ENCODE data around the gene UTP11. TPM values are rescaled to one million over a fixed set of nuclear protein-coding genes. Genes with fewer than 3 reads are reported as not detected.
"Not testable (repeated sequence)": the region's sequence is repeated elsewhere in the genome, so short reads cannot be mapped to it uniquely, and the experiment has no call there.

UTP11 gene
- total RNA-seq: 10 to 100 TPM in 5 of 6 donors, 1 to 10 TPM in 1; 8.4 to 53.4 (median 25.4) TPM

GRCh38 chr1:38012363-38013226, at the start of gene UTP11:
Gene UTP11 (plus strand): TSS chr1:38012734. CDS start chr1:38012803, 69 bp downstream.
- Histone ChIP-seq H3K9me3 (no peaks in the 10 kb centered on the region), H3K36me3 (peaks cover 0 to 19% (median 10%) of the 10 kb centered on the region in 4 donors), H3K27ac (peak within 1 kb of the TSS; percentile 91 to 97 (median 92)), H3K4me3 (peak within 1 kb of the TSS; percentile 54 to 83 (median 67)), H3K4me1 (peaks cover 30 to 38% (median 32%) of the 10 kb centered on the region in 4 donors), H3K27me3 (no peaks in the 10 kb centered on the region)
- DNase-seq (peak; percentile 94 to 95), ATAC-seq (ENCODE audit: low FRiP score in 2 of 2) (peak; percentile 99)
- 3% methylated on average over 22 to 33 of the region's 49 CpGs for WGBS, 2 donors
- TF ChIP-seq POLR2A (IDR thresholded peaks at IDR 0.05) (peak in 3 of 4 donors; percentile 31 to 84 (median 77)), EP300 (IDR thresholded peaks at IDR 0.05) (peak in 1 of 4 donors; percentile 46), CTCF (IDR thresholded peaks at IDR 0.05) (no peak), POLR2AphosphoS5 (IDR thresholded peaks at IDR 0.05) (peak; percentile 84 to 90)

GRCh38 chr1:37964106-37964505, 48.4 kb upstream of the UTP11 start:
- peaks cover 13 to 84% (median 71%) of the 10 kb centered on the region in 4 donors for H3K36me3 ChIP-seq
- H3K4me3 ChIP-seq; H3K27ac ChIP-seq; DNase-seq; ATAC-seq (ENCODE audit: low FRiP score in 2 of 2); H3K27me3 ChIP-seq; H3K4me1 ChIP-seq; H3K9me3 ChIP-seq: not testable (repeated sequence)
- 82 to 94% methylated on average over 12 of the region's 12 CpGs for WGBS, 2 donors

DNA sequence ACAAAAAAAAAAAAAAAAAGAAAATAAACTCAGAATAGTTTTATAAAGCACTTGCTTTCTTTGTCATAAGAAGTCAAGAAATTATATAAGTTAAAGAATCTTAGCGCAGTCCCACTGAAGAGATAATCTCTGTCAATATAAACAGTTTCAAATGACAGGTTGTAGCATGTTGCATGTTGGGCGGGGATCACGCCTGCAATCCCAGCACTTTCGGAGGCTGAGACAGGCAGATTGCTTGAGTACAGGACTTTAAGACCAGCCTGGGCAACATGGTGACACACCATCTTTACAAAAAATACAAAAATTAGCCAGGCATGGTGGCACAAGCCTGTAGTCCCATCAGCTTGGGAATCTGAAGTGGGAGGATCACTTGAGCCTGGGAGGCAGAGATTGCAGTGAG, 47.2 kb upstream of the UTP11 start:
- DNase-seq: no peak
- no peak for TF ChIP-seq CTCF (IDR thresholded peaks at IDR 0.05)
- no peak for TF ChIP-seq POLR2AphosphoS5 (IDR thresholded peaks at IDR 0.05)
- no peak for TF ChIP-seq POLR2A (IDR thresholded peaks at IDR 0.05)
- no peak for TF ChIP-seq EP300 (IDR thresholded peaks at IDR 0.05)
- no peaks in the 10 kb centered on the region for H3K4me1 ChIP-seq
- no peak overlapping the region for H3K4me3 ChIP-seq
- peaks cover 20 to 81% (median 69%) of the 10 kb centered on the region in 4 donors for H3K36me3 ChIP-seq
- no peaks in the 10 kb centered on the region for H3K27me3 ChIP-seq
- H3K9me3 ChIP-seq: no peaks in the 10 kb centered on the region
- ATAC-seq (ENCODE audit: low FRiP score in 2 of 2): no peak
- WGBS, 2 donors: 98% methylated on average over 4 of the region's 4 CpGs
- H3K27ac ChIP-seq: no peak overlapping the region

- not testable (repeated sequence) for ATAC-seq (ENCODE audit: low FRiP score in 2 of 2)
Measured at GRCh38 chr1:37973684-37974083, 38.9 kb upstream of the UTP11 start.

GRCh38 chr1:37974567-37974966, 38.0 kb upstream of the UTP11 start:
- WGBS, 2 donors: 95 to 97% methylated on average over 5 of the region's 5 CpGs
- H3K27ac ChIP-seq: no peak overlapping the region
- H3K4me1 ChIP-seq: no peaks in the 10 kb centered on the region
- no peaks in the 10 kb centered on the region for H3K9me3 ChIP-seq
- no peaks in the 10 kb centered on the region for H3K27me3 ChIP-seq
- ATAC-seq (ENCODE audit: low FRiP score in 2 of 2) (no peak), DNase-seq (no peak)
- H3K36me3 ChIP-seq: peaks cover 27 to 78% (median 62%) of the 10 kb centered on the region in 4 donors
- H3K4me3 ChIP-seq: no peak overlapping the region
- TF ChIP-seq POLR2A (IDR thresholded peaks at IDR 0.05) (no peak), CTCF (IDR thresholded peaks at IDR 0.05) (no peak), EP300 (IDR thresholded peaks at IDR 0.05) (no peak), POLR2AphosphoS5 (IDR thresholded peaks at IDR 0.05) (no peak)

More at GRCh38 chr1:37973684-37974083, 38.9 kb upstream of the UTP11 start:
- not testable (repeated sequence) for H3K9me3 ChIP-seq, H3K4me3 ChIP-seq, H3K4me1 ChIP-seq, DNase-seq, H3K27ac ChIP-seq, H3K27me3 ChIP-seq
- peaks cover 26 to 78% (median 62%) of the 10 kb centered on the region in 4 donors for H3K36me3 ChIP-seq
- WGBS, 2 donors: 97 to 99% methylated on average over 5 of the region's 5 CpGs
